HS-5 (cell line): ENCODE results near the gene UXS1.
A peak's percentile ranks its signal among the peaks of the same experiment; 100 is the strongest.

Experiments
- DNase-seq: peaks from one replicate; pipeline ENCODE4 v3.0.0-alpha.2; 2012; ENCODE audit warnings: low read depth

Gene UXS1

GRCh38 chr2:106080959-106081358, 113.1 kb downstream of the UXS1 start:
- no peak for DNase-seq

- DNase-seq = no peak
Measured at GRCh38 chr2:106078096-106078495, 116.0 kb downstream of the UXS1 start.

GRCh38 chr2:106076941-106077340, 117.2 kb downstream of the UXS1 start:
- no peak for DNase-seq

- DNase-seq = no peak
Measured at GRCh38 chr2:106075048-106075447, 119.1 kb downstream of the UXS1 start.

GRCh38 chr2:106073678-106074406, 120.3 kb downstream of the UXS1 start:
- no peak for DNase-seq

GRCh38 chr2:106070181-106070580, 123.9 kb downstream of the UXS1 start:
- no peak for DNase-seq

- DNase-seq = no peak
Measured at GRCh38 chr2:106068451-106068850, 125.7 kb downstream of the UXS1 start.

GRCh38 chr2:106065983-106066820, 127.9 kb downstream of the UXS1 start:
- no peak for DNase-seq

GRCh38 chr2:106065268-106065982, 128.7 kb downstream of the UXS1 start:
- DNase-seq = no peak

- DNase-seq = no peak
Measured at GRCh38 chr2:106063181-106063580, 130.9 kb downstream of the UXS1 start.

- no peak for DNase-seq
Measured at GRCh38 chr2:106062627-106063026, 131.5 kb downstream of the UXS1 start.

GRCh38 chr2:106061611-106062349, 132.3 kb downstream of the UXS1 start:
- no peak for DNase-seq

- no peak for DNase-seq
Measured at GRCh38 chr2:106059416-106060065, 134.6 kb downstream of the UXS1 start.

GRCh38 chr2:106058469-106059137, 135.5 kb downstream of the UXS1 start:
- no peak for DNase-seq

- no peak for DNase-seq
Measured at GRCh38 chr2:106057206-106057605, 136.9 kb downstream of the UXS1 start.

- no peak for DNase-seq
Measured at GRCh38 chr2:106054880-106055655, 139.0 kb downstream of the UXS1 start.

- no peak for DNase-seq
Measured at GRCh38 chr2:106054321-106054720, 139.8 kb downstream of the UXS1 start.

GRCh38 chr2:106053581-106053980, 140.5 kb downstream of the UXS1 start:
- DNase-seq = no peak

GRCh38 chr2:106053116-106053515, 141.0 kb downstream of the UXS1 start:
- peak; percentile 44 for DNase-seq

- DNase-seq = no peak
Measured at GRCh38 chr2:106044859-106045258, 149.2 kb downstream of the UXS1 start.
